GM06990 (cell line): Measurements from ENCODE around the gene BICD2.

Experiments
- DNase-seq: peaks from one replicate; pipeline ENCODE4 v3.0.0-alpha.2; 2011; ENCODE audit not compliant: insufficient read length; ENCODE audit errors: extremely low read depth
- H3K27me3 ChIP-seq: replicated peaks from 2 replicates; pipeline ENCODE4 v1.6.0; 2011; ENCODE audit warnings: low read length; ENCODE audit not compliant: control insufficient read depth, insufficient read depth
- H3K36me3 ChIP-seq: 2 replicates; pipeline ENCODE4 v1.5.1; 2011; ENCODE audit warnings: low read length; ENCODE audit not compliant: control insufficient read depth, insufficient read depth
- H3K4me3 ChIP-seq: replicated peaks from 2 replicates; pipeline ENCODE4 v1.5.1; 2011; ENCODE audit warnings: low read depth, mild to moderate bottlenecking, control low read depth, low read length
- TF ChIP-seq, protein P1 (sequence below): IDR thresholded peaks from 2 replicates; pipeline ENCODE4 v1.5.1; 2011; ENCODE audit warnings: low read length, control low read depth, mild to moderate bottlenecking, inconsistent platforms; ENCODE audit not compliant: insufficient read depth, poor library complexity, severe bottlenecking

BICD2 gene

DNA sequence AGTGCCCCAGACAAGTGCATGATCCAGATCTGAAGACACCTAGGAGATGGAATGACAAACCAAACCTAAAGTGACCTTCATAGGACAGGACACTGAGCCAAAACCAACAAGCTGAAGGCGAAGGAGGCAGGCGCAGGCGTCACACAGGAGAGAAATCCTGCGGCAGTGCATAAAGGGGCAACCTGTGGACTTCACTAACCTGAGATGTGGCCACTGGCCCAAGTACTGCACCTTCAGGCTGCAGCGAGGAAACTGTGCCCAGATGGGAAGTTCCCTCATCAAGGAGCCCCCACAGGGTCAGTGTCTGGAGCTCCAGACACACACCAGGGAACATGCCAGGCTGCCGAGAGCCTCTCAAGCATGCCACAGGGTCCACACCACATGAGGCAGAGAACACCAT is 98.4 kb downstream of the BICD2 start:
- Histone ChIP-seq H3K27me3 (no peaks in the 10 kb centered on the region), H3K4me3 (no peak overlapping the region), H3K36me3 (peaks cover 13% of the 10 kb centered on the region)
- TF ChIP-seq, protein P1, sequence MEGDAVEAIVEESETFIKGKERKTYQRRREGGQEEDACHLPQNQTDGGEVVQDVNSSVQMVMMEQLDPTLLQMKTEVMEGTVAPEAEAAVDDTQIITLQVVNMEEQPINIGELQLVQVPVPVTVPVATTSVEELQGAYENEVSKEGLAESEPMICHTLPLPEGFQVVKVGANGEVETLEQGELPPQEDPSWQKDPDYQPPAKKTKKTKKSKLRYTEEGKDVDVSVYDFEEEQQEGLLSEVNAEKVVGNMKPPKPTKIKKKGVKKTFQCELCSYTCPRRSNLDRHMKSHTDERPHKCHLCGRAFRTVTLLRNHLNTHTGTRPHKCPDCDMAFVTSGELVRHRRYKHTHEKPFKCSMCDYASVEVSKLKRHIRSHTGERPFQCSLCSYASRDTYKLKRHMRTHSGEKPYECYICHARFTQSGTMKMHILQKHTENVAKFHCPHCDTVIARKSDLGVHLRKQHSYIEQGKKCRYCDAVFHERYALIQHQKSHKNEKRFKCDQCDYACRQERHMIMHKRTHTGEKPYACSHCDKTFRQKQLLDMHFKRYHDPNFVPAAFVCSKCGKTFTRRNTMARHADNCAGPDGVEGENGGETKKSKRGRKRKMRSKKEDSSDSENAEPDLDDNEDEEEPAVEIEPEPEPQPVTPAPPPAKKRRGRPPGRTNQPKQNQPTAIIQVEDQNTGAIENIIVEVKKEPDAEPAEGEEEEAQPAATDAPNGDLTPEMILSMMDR: no peak
- DNase-seq: no peak

DNA sequence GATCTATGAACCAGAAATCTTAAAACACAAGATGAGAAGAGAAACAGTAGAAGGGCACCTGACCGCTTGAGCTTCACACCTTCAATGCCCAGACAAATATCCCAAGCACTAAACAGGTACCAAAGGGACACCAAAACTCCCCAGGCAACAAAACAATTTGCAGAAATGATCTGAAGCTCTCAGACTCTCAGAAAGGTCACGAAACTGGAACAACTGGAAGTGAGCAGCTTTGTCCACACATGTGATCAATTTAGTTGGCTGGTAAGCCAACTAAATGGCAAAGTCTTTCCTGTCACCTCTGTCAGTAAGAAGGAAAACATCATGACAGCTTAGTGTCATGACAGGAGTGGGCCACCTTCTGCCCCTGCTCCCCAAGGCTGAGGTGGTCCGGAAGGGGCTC is 98.8 kb downstream of the BICD2 start:
- TF ChIP-seq, protein P1: no peak
- H3K36me3 ChIP-seq: peaks cover 13% of the 10 kb centered on the region
- no peak for DNase-seq
- no peak overlapping the region for H3K4me3 ChIP-seq
- no peaks in the 10 kb centered on the region for H3K27me3 ChIP-seq

DNA sequence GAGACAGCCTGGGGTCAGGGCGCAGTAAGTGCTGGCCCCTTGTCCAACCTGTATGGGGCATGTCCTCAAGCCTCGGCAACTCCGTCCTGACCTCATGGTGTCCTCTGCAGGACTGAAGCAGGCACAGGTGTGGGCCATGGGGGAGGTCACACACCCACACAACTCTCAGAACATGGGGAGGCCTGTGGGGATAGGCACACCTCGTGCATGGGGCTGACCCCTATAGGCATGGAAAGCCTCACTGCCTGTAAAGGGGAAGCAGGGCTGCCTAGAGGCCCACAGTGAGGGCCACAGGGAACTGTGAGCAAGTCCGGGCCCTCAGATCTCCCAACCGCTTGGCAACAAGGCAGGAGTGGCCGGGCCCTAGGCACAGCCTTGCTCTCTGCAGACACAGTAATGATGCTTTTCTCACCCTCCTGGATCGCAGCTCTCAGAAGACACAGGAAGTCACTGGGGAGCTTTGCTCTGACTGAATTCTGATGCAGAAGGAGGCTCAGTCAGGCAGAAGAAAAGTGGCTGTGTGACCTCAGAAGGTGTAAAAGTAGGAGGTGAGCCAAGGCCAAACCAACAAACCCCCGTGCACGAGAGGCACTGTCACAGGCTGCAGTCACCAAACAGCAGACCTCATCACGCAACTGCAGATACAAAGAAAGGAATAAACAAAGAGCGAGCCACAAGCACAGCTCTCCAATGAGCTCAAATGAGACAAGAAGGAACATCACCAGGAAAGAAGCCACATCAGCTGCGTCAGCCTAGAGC is 100.1 kb downstream of the BICD2 start:
- Histone ChIP-seq H3K36me3 (peaks cover 13% of the 10 kb centered on the region), H3K27me3 (no peaks in the 10 kb centered on the region), H3K4me3 (no peak overlapping the region)
- TF ChIP-seq, protein P1: no peak
- no peak for DNase-seq

GRCh38 chr9:92663951-92664350 is 100.7 kb downstream of the BICD2 start:
- TF ChIP-seq, protein P1: no peak
- DNase-seq: no peak
- Histone ChIP-seq H3K36me3 (peaks cover 13% of the 10 kb centered on the region), H3K4me3 (no peak overlapping the region), H3K27me3 (no peaks in the 10 kb centered on the region)

DNA sequence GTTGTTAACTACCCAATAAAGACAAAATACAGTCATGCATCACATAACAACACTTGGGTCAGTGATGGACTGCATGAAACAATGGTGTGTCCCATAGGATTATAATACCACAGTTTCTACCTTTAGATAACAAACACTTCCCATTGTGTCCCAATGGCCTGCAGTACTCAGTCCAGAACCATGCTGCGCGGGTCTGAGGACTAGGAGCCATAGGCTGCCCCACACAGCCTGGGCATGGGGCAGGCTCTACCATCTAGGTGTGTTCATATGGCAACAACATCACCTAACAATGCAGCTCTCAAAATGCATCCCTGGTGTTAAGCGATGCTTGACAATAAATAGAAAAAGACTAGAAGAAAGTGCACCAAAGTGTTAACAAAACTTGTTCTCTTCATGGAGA is 101.5 kb downstream of the BICD2 start:
- TF ChIP-seq, protein P1: no peak

More for the DNA sequence above, 101.5 kb downstream of the BICD2 start:
- DNase-seq: no peak
- Histone ChIP-seq H3K27me3 (no peaks in the 10 kb centered on the region), H3K36me3 (peaks cover 16% of the 10 kb centered on the region), H3K4me3 (no peak overlapping the region)
